Spleen (tissue), 7 donors: ENCODE measurements around the gene GLUD1.

ENCODE experiments used
- CTCF ChIP-seq, 11 experiments: fragments of 200-600 bp in 7 of 11; fragments of 450-650 bp in 4 of 11; sonication (generic) in 4 of 11; IDR thresholded peaks in 8 of 11; conservative IDR thresholded peaks in 3 of 11; 1 replicate in 7 of 11; 2 replicates in 4 of 11; pipeline versions ENCODE4 v1.4.0 to v1.8.0; 2016 to 2021; ENCODE audit warnings: antibody characterized with exemption in 11 of 11, inconsistent platforms in 4 of 11, mild to moderate bottlenecking in 1 of 11
- POLR2AphosphoS5 ChIP-seq, 3 donors: sonication (generic); formaldehyde crosslinking; IDR thresholded peaks; one replicate each; pipeline ENCODE4 v1.5.1; 2017; ENCODE audit warnings: antibody characterized with exemption in 3 of 3
- donor health status: DM: no; HTN: no; CAD: no; lungs with moderate emphysema.
- donor health status: DM: no; HTN: no; CAD: no.
- donor health status: DM: no; HTN: no; CAD: no.

GRCh38 chr10:87068281-87068680, 26.4 kb downstream of the GLUD1 start:
- TF ChIP-seq POLR2AphosphoS5 (IDR thresholded peaks at IDR 0.05) = no peak
- no peak for TF ChIP-seq CTCF (IDR thresholded peaks at IDR 0.05 in 8 of 11, conservative IDR thresholded peaks at IDR 0.05 in 3 of 11)
